ENCODE data around the gene ABLIM3. TPM values are rescaled to one million over a fixed set of nuclear protein-coding genes. Genes with fewer than 3 reads are reported as not detected.

Gene ABLIM3
- total RNA-seq, 3 donors from 2014 or later (not counting 1 experiment from before 2014, with no cell fraction given) = 0.41 to 2.4 (median 1.2) TPM

GRCh38 chr5:149113669-149114068, 27.6 kb upstream of the ABLIM3 start:
- Histone ChIP-seq H3K36me3 (ENCODE audit: control insufficient read depth, insufficient read depth, low read length) (no peaks in the 10 kb centered on the region), H3K9me3 (ENCODE audit: control insufficient read depth, insufficient read depth, low read length) (no peaks in the 10 kb centered on the region), H3K4me3 (ENCODE audit: low read length) (no peak overlapping the region), H3K27ac (ENCODE audit: low read length) (no peak overlapping the region), H3K27me3 (ENCODE audit: control insufficient read depth, insufficient read depth, low read length) (no peaks in the 10 kb centered on the region), H3K4me1 (ENCODE audit: control insufficient read depth, insufficient read depth, low read length) (no peaks in the 10 kb centered on the region)
- no peak overlapping the region for H3K27ac Mint-ChIP-seq
- no peaks in the 10 kb centered on the region for H3K36me3 Mint-ChIP-seq
- WGBS (ENCODE audit: insufficient coverage) = 40% methylated on average over 1 of the region's 2 CpGs
- intact Hi-C loops (cut with micrococcal nuclease) = loop anchor here (1.0 kb wide), 1 partner anchor 380 kb away; no protein-coding TSS in a partner anchor
- H3K4me1 Mint-ChIP-seq = no peaks in the 10 kb centered on the region
- no peak for ATAC-seq
- DNase-seq = no peak
- H3K27me3 Mint-ChIP-seq (ENCODE audit: low read depth in 2 of 2) = peaks cover 5 to 15% of the 10 kb centered on the region in 2 donors
- no peak for TF ChIP-seq CTCF (IDR thresholded peaks at IDR 0.05)
- no peak overlapping the region for H3K4me3 Mint-ChIP-seq
- H3K9me3 Mint-ChIP-seq = no peaks in the 10 kb centered on the region

- 46% methylated on average over 7 of the region's 7 CpGs for WGBS (ENCODE audit: insufficient coverage)
- no peaks in the 10 kb centered on the region for H3K36me3 Mint-ChIP-seq
- no peaks in the 10 kb centered on the region for H3K4me1 Mint-ChIP-seq
- no peak overlapping the region for H3K27ac Mint-ChIP-seq
- Histone ChIP-seq H3K4me3 (ENCODE audit: low read length) (no peak overlapping the region), H3K27me3 (ENCODE audit: control insufficient read depth, insufficient read depth, low read length) (no peaks in the 10 kb centered on the region), H3K27ac (ENCODE audit: low read length) (no peak overlapping the region), H3K36me3 (ENCODE audit: control insufficient read depth, insufficient read depth, low read length) (no peaks in the 10 kb centered on the region), H3K4me1 (ENCODE audit: control insufficient read depth, insufficient read depth, low read length) (no peaks in the 10 kb centered on the region), H3K9me3 (ENCODE audit: control insufficient read depth, insufficient read depth, low read length) (no peaks in the 10 kb centered on the region)
- intact Hi-C loops (cut with micrococcal nuclease) = loop anchor here (1.0 kb wide), 1 partner anchor 381 kb away; no protein-coding TSS in a partner anchor
- H3K27me3 Mint-ChIP-seq (ENCODE audit: low read depth in 2 of 2) = peaks cover 5 to 15% of the 10 kb centered on the region in 2 donors
- DNase-seq = peak in 1 of 2 donors; percentile 55
- H3K4me3 Mint-ChIP-seq = no peak overlapping the region
- peak; percentile 46 for TF ChIP-seq CTCF (IDR thresholded peaks at IDR 0.05)
- H3K9me3 Mint-ChIP-seq = no peaks in the 10 kb centered on the region
- peak; percentile 53 to 81 (median 67) for ATAC-seq
These were observed 26.6 kb upstream of the ABLIM3 start for GRCh38 chr5:149114403-149115312.

- no peaks in the 10 kb centered on the region for H3K27me3 ChIP-seq (ENCODE audit: control insufficient read depth, insufficient read depth, low read length)
- no peaks in the 10 kb centered on the region for H3K9me3 ChIP-seq (ENCODE audit: control insufficient read depth, insufficient read depth, low read length)
- WGBS (ENCODE audit: insufficient coverage) = 100% methylated on average over 1 of the region's 1 CpG
- Mint-ChIP-seq H3K27me3 (ENCODE audit: low read depth in 2 of 2) (peaks cover 5 to 15% of the 10 kb centered on the region in 2 donors), H3K4me1 (no peaks in the 10 kb centered on the region), H3K36me3 (no peaks in the 10 kb centered on the region), H3K4me3 (no peak overlapping the region), H3K9me3 (no peaks in the 10 kb centered on the region), H3K27ac (no peak overlapping the region)
- ATAC-seq (no peak), DNase-seq (no peak)
- intact Hi-C loops (cut with micrococcal nuclease) = no loop called here
- H3K27ac ChIP-seq (ENCODE audit: low read length) = no peak overlapping the region
- H3K4me3 ChIP-seq (ENCODE audit: low read length) = no peak overlapping the region
- no peaks in the 10 kb centered on the region for H3K4me1 ChIP-seq (ENCODE audit: control insufficient read depth, insufficient read depth, low read length)
- TF ChIP-seq CTCF (IDR thresholded peaks at IDR 0.05) = no peak
- H3K36me3 ChIP-seq (ENCODE audit: control insufficient read depth, insufficient read depth, low read length) = no peaks in the 10 kb centered on the region
These were observed 23.3 kb upstream of the ABLIM3 start for GRCh38 chr5:149117970-149118369.

Data from natural killer cell (primary cell).